Kidney (tissue), 14 donors: ENCODE results near the gene CLMP. TPM values are rescaled to one million over a fixed set of nuclear protein-coding genes. Genes with fewer than 3 reads are reported as not detected.
"Not testable (repeated sequence)": the region's sequence is repeated elsewhere in the genome, so short reads cannot be mapped to it uniquely, and the experiment has no call there.

Source experiments
- DNase-seq, 5 donors: peaks; one replicate each; pipeline ENCODE4 v3.0.0-alpha.2; 2013 to 2020
- FAIRE-seq: peaks from 2 replicates; lab custom pipeline; 2012; peaks lifted over from hg19 to GRCh38; lab: Jason Lieb, UNC
- H3K27ac ChIP-seq, 2 donors: one replicate each; pipeline ENCODE4 v1.7.0; 2013; ENCODE audit warnings: low read depth in 2 of 2, low read length in 2 of 2, inconsistent platforms in 1 of 2
- H3K27me3 ChIP-seq: one replicate; pipeline ENCODE4 v1.7.1; 2013; ENCODE audit warnings: low read length, inconsistent platforms; ENCODE audit not compliant: control insufficient read depth, insufficient read depth
- H3K36me3 ChIP-seq, 3 donors: one replicate each; pipeline versions ENCODE4 v1.7.0 to v1.7.1; 2013; ENCODE audit warnings: low read length in 3 of 3, control low read depth in 1 of 3, inconsistent platforms in 1 of 3; ENCODE audit not compliant: insufficient read depth in 3 of 3, control insufficient read depth in 2 of 3
- H3K4me1 ChIP-seq, 3 donors: one replicate each; pipeline versions ENCODE4 v1.7.0 to v1.7.1; 2013; ENCODE audit warnings: low read length in 3 of 3, inconsistent platforms in 1 of 3, low read depth in 1 of 3; ENCODE audit not compliant: control insufficient read depth in 2 of 3, insufficient read depth in 2 of 3
- H3K4me3 ChIP-seq, 3 donors: one replicate each; pipeline versions ENCODE4 v1.7.0 to v1.8.1; 2013; ENCODE audit warnings: low read length in 3 of 3, control low read depth in 1 of 3, inconsistent platforms in 1 of 3
- H3K9ac ChIP-seq, 3 donors: one replicate each; pipeline versions ENCODE4 v1.7.0 to v1.7.1; 2013; ENCODE audit warnings: low read length in 3 of 3, control low read depth in 1 of 3, inconsistent platforms in 1 of 3
- H3K9me3 ChIP-seq, 3 donors: one replicate each; pipeline versions ENCODE4 v1.7.0 to v1.7.1; 2013; ENCODE audit warnings: low read length in 3 of 3, control low read depth in 1 of 3, inconsistent platforms in 1 of 3; ENCODE audit not compliant: control insufficient read depth in 2 of 3, insufficient read depth in 1 of 3
- CTCF ChIP-seq: IDR thresholded peaks from 3 replicates; pipeline ENCODE4 v1.5.1; 2012; ENCODE audit warnings: mild to moderate bottlenecking, moderate library complexity, borderline replicate concordance; ENCODE audit not compliant: insufficient read depth; ENCODE audit errors: extremely low read depth
- intact Hi-C: fragments of 100-400 bp; cut with DNase I; formaldehyde crosslinking; loops from one replicate; pipeline ENCODE4 v1.11.1; 2022
- polyA plus RNA-seq: library from polyadenylated mRNA; stranded (reverse); fragments of 350-450 nt; fragmentation: Illumina TruSeq; extraction: RNeasy Lipid Tissue Mini Kit (QIAGEN cat#74804); gene quantifications from one replicate; pipeline ENCODE4 v1.2.3, GENCODE V29; 2014; ENCODE audit warnings: low read depth, low replicate concordance; ENCODE audit not compliant: insufficient read depth
- total RNA-seq: library from RNA; stranded (reverse); fragmentation: NEBNext Ultra II Directional; extraction: Animal tissue kit (Norgen Biotek cat#: 25700); gene quantifications from one replicate; pipeline ENCODE4 v1.2.1, GENCODE V29; 2021
- donor health status: control.
- donor health status: control.
- donor health status: control.
- donor health status: control.
- donor health status: control.
- donor health status: DM: yes; HTN: yes; CAD: no.
- donor health status: Normal renal cell carcinoma (clear cell type).

Gene CLMP
- total and polyA plus RNA-seq, 2 donors from 2014 or later: 1.2 to 6.8 TPM

DNA sequence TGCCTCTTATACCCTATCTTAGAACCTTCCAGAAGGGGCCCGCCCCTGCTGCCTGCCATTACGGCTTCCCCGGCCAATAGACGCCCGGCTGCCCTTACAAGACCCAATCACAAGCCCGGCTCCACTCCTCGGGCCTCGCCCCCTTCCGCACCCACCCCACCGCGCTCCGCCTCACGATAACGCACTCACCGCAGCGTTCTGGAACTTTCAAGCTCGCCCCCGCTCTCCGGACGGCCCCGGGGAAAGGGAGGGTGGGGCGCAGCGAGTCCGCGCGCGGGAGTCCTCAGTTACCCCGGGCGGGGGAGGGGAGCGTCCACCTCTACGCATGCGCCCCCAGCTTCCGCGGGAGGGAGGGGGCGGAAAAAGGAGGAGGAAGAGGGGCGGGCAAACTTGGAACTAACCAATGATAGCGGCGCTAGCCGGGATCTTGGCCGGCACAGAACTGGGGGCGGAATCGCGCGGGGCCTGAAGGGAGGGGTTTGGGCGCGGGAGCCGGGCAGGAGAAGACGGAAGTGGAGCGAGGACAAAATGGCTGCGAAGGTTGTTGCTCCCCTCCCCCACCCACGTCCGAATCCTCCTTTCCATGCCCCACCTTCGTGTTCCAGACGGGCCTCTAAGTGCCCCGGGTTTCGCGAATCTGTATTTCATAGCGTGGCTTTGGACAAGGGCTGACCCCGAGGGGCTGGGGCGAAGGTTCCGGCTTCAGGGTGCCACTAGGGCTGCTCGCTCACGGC lies 132.7 kb downstream of the CLMP start:
- peaks cover 14 to 38% (median 23%) of the 10 kb centered on the region in 3 donors for H3K4me1 ChIP-seq

DNA sequence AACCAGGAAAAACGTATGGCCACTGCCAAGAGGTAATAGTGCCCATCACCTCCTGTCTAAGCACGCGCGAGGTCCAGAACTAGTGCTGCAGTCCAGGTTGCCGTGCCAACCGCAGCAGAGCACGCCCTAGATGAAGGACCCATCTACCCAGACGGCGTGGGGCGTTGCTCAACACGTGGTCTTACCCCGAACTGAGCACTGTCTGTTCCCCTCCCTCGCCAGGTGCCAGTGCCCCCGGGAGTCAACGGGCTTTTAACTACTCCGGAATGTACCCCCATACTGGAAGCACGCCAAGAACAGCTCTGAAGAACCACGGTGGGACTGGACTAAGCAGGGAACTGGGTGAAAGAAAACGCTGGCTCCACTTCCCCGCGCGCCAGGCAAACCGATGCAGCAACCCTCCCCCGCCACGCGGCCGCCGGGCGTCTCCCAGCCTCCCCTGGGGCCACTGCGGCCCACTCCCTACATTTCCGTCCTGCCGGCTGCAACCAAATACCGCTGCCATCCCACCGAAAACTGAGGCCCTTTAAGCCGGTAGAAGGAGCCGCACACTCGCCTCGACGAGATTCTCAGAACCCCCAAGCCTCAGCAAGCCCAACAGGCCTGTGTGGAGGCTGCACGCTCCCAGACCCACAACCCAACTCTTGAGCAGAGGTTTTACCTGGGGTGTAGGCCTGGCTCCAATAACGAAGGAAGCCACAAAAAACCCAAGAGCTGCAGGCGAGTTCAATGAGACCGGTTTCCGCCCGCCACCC lies 133.5 kb downstream of the CLMP start, which contains the start of gene HSPA8:
HSPA8 (minus strand) TSS at position 734 of the 755 bp plus-strand sequence. CDS start 812 bp downstream, outside the sequence.
- intact Hi-C loops: no loop called here
- Histone ChIP-seq H3K4me1 (peaks cover 14 to 44% (median 23%) of the 10 kb centered on the region in 3 donors), H3K27me3 (no peaks in the 10 kb centered on the region), H3K9ac (peak within 1 kb of the TSS; percentile 89 to 99 (median 94)), H3K27ac (peak within 1 kb of the TSS; percentile 100), H3K36me3 (peaks cover 31 to 47% (median 32%) of the 10 kb centered on the region in 3 donors), H3K9me3 (no peaks in the 10 kb centered on the region), H3K4me3 (peak within 1 kb of the TSS; percentile 93 to 98 (median 97))
- DNase-seq: peak in 4 of 5 donors; percentile 33 to 93 (median 76)
- FAIRE-seq: no peak
- TF ChIP-seq CTCF: no peak

More for the DNA sequence above, 132.7 kb downstream of the CLMP start:
- peak overlapping the region; percentile 89 to 99 (median 94) for H3K9ac ChIP-seq
- H3K36me3 ChIP-seq: peaks cover 25 to 39% (median 26%) of the 10 kb centered on the region in 3 donors
- H3K9me3 ChIP-seq: no peaks in the 10 kb centered on the region
- TF ChIP-seq CTCF: no peak
- H3K27me3 ChIP-seq: no peaks in the 10 kb centered on the region
- peak overlapping the region; percentile 100 for H3K27ac ChIP-seq
- DNase-seq: peak; percentile 99 to 100 (median 100)
- H3K4me3 ChIP-seq: peak overlapping the region; percentile 79 to 98 (median 93)
- intact Hi-C loops: no loop called here
- FAIRE-seq: peak; percentile 72

GRCh38 chr11:123060277-123061000 lies 134.6 kb downstream of the CLMP start:
- Histone ChIP-seq H3K27me3 (no peaks in the 10 kb centered on the region), H3K9ac (peak overlapping the region; percentile 85 to 99 (median 93)), H3K27ac (peak overlapping the region in 1 of 2 donors; percentile 98), H3K9me3 (no peaks in the 10 kb centered on the region), H3K4me1 (peaks cover 14 to 40% (median 23%) of the 10 kb centered on the region in 3 donors), H3K36me3 (peaks cover 32 to 56% (median 36%) of the 10 kb centered on the region in 3 donors), H3K4me3 (peak overlapping the region; percentile 79 to 98 (median 97))
- intact Hi-C loops: no loop called here
- DNase-seq (no peak), FAIRE-seq (no peak)
- no peak for TF ChIP-seq CTCF

- DNase-seq, FAIRE-seq, intact Hi-C loops, H3K9me3 ChIP-seq, H3K27ac ChIP-seq, H3K27me3 ChIP-seq: not testable (repeated sequence)
- Histone ChIP-seq H3K9ac (peak overlapping the region; percentile 24 to 93 (median 50)), H3K4me3 (peak overlapping the region; percentile 79 to 98 (median 97)), H3K4me1 (peaks cover 14 to 35% (median 21%) of the 10 kb centered on the region in 3 donors), H3K36me3 (peaks cover 36 to 56% (median 38%) of the 10 kb centered on the region in 3 donors)
Measured at GRCh38 chr11:123059041-123059920, 135.8 kb downstream of the CLMP start.
